Liver (tissue), 1 donor: ENCODE results near the gene HRH3.

Source experiments
- YY1 ChIP-seq: IDR thresholded peaks from 2 replicates; pipeline ENCODE4 v1.6.1; 2016; ENCODE audit warnings: antibody characterized with exemption, mild to moderate bottlenecking
- ZBTB33 ChIP-seq: IDR thresholded peaks from 2 replicates; pipeline ENCODE4 v1.6.1; 2016; ENCODE audit warnings: antibody characterized with exemption

DNA sequence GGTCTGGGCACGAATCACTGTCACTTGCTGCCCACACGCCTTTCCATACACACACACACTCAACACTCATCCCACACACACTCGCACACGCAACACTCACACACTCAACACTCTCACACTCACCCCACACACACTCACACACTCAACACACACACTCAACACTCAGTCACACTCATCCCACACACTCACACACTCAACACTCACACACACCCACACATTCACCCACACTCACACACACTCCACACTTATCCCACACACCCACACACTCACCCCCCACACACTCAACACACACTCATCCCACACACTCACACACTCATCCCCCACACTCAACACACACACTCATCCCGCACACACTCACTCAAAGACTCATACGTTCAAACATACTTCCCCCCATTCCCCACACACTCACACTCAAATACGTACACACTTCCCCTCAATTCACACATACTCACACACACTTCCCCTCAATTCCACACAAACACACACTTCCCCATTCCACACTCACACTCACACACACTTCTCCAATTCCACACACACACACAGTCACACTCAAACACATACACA lies 9.0 kb upstream of the HRH3 start:
- TF ChIP-seq YY1 (no peak), ZBTB33 (no peak)
